Smooth muscle cell of the coronary artery (primary cell): ENCODE data around the gene MOCOS. TPM values are rescaled to one million over a fixed set of nuclear protein-coding genes. Genes with fewer than 3 reads are reported as not detected.

ENCODE experiments used
- total RNA-seq: library from RNA; depleted of rRNA; stranded (reverse); fragments of >200 nt; gene quantifications from 2 replicates; pipeline ENCODE4 v1.2.3, GENCODE V29; 2014; ENCODE audit warnings: low replicate concordance

MOCOS gene, protein sequence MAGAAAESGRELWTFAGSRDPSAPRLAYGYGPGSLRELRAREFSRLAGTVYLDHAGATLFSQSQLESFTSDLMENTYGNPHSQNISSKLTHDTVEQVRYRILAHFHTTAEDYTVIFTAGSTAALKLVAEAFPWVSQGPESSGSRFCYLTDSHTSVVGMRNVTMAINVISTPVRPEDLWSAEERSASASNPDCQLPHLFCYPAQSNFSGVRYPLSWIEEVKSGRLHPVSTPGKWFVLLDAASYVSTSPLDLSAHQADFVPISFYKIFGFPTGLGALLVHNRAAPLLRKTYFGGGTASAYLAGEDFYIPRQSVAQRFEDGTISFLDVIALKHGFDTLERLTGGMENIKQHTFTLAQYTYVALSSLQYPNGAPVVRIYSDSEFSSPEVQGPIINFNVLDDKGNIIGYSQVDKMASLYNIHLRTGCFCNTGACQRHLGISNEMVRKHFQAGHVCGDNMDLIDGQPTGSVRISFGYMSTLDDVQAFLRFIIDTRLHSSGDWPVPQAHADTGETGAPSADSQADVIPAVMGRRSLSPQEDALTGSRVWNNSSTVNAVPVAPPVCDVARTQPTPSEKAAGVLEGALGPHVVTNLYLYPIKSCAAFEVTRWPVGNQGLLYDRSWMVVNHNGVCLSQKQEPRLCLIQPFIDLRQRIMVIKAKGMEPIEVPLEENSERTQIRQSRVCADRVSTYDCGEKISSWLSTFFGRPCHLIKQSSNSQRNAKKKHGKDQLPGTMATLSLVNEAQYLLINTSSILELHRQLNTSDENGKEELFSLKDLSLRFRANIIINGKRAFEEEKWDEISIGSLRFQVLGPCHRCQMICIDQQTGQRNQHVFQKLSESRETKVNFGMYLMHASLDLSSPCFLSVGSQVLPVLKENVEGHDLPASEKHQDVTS
- total RNA-seq: 0.68 and 4.7 TPM in 2 replicates

DNA sequence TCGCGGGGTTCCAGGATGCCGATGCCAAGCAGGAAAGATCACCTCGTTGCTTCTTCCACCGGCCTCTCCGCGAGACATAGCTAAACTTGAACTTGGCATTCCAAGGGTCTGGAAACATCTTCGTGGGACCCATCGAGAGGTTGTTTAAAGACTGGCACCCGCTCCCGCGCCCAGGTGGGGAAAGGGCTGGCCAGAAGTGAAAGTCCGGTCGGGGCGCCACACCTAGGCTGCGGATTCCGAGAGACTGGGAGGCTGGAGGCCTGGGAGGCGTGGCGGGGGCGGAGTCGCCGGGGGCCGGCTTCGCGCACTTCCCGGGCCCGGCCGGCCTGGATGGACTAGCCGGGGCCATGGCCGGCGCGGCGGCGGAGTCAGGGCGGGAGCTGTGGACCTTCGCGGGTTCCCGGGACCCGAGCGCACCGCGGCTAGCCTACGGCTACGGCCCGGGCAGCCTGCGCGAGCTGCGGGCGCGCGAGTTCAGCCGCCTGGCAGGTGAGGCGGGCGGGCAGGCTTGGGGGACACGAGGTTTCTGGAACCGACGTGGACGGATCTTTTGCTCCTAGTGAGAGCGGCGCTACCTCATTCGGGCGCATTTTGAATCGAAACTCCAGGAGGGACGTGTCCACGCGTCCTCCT is at the start of gene MOCOS:
Gene MOCOS, plus strand, starts transcription at position 305 of the 633 bp plus-strand sequence. Its CDS starts 43 bp downstream, at position 348.

DNA sequence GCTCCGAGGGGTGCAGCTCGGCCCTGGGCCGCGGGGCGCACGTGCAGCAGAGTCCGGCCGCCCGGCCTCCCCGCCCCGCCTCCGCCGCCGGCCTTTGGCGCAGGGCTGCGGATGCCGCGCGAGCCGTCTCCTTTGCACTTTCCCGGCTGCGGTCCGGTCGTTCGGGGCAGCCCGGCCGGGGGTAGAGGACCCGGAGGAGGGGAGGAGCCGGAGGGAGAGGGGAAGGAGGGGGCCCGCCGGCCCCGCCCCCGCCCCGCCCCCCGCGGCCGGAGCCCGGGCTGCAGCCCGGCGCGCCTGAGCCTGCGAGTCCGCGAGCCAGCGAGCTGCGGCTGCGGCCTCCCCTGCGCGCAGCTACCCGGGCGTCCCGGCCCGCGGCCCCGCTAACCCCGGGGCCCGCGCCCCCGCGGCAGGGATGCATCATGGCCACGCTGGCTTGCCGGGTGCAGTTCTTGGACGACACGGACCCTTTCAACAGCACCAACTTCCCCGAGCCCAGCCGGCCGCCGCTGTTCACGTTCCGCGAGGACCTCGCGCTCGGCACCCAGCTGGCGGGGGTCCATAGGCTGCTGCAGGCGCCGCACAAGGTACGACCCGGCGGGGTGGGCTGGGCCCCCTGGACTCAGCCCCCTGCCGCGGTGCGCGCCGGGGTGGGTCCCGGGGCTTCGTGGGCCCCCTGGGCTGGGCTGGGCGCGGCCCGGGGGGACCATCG is 110.3 kb downstream of the MOCOS start, which contains the start of gene FHOD3:
Gene FHOD3, plus strand, starts transcription at position 297 of the 709 bp plus-strand sequence. Its CDS starts 123 bp downstream, at position 420.

Other genes with a start within 250 kb of the MOCOS start
- gene RPRD1A, start 119.9 kb upstream of the MOCOS start, total RNA-seq: 17.7 and 46.5 TPM in 2 replicates
- gene SLC39A6, start 58.2 kb upstream of the MOCOS start, total RNA-seq: 69.2 and 152 TPM in 2 replicates
- 95.5 and 152 TPM in 2 replicates for gene ELP2, start 57.6 kb upstream of the MOCOS start, total RNA-seq
- 7.0 and 7.7 TPM in 2 replicates for gene FHOD3, start 110.2 kb downstream of the MOCOS start, total RNA-seq